Loucy (cell line): ENCODE data around the gene SDK1.

ENCODE experiments used
- CTCF ChIP-seq: fragments of 200-600 bp; sonication (generic); conservative IDR thresholded peaks from 2 replicates; pipeline ENCODE4 v1.5.1; 2014; ENCODE audit warnings: mild to moderate bottlenecking, antibody characterized with exemption, low read length
- EZH2phosphoT487 ChIP-seq: fragments of 200-600 bp; IDR thresholded peaks from 2 replicates; pipeline ENCODE4 v1.6.1; 2018; ENCODE audit warnings: antibody characterized with exemption, mild to moderate bottlenecking, moderate library complexity, borderline replicate concordance

GRCh38 chr7:3412871-3413270, 111.8 kb downstream of the SDK1 start:
- TF ChIP-seq CTCF (no peak), EZH2phosphoT487 (no peak)
